ENCODE results near the gene SC5D.

Gene SC5D, protein sequence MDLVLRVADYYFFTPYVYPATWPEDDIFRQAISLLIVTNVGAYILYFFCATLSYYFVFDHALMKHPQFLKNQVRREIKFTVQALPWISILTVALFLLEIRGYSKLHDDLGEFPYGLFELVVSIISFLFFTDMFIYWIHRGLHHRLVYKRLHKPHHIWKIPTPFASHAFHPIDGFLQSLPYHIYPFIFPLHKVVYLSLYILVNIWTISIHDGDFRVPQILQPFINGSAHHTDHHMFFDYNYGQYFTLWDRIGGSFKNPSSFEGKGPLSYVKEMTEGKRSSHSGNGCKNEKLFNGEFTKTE
- long read RNA-seq, transcript SC5D-201 (5 exons, 2,456 nt), result major isoform, 148 of 160 reads
- long read RNA-seq, partial matches to known transcripts, result 2 of 160 reads
- long read RNA-seq, other reads (novel, unspliced or antisense), result 4 of 160 reads

DNA sequence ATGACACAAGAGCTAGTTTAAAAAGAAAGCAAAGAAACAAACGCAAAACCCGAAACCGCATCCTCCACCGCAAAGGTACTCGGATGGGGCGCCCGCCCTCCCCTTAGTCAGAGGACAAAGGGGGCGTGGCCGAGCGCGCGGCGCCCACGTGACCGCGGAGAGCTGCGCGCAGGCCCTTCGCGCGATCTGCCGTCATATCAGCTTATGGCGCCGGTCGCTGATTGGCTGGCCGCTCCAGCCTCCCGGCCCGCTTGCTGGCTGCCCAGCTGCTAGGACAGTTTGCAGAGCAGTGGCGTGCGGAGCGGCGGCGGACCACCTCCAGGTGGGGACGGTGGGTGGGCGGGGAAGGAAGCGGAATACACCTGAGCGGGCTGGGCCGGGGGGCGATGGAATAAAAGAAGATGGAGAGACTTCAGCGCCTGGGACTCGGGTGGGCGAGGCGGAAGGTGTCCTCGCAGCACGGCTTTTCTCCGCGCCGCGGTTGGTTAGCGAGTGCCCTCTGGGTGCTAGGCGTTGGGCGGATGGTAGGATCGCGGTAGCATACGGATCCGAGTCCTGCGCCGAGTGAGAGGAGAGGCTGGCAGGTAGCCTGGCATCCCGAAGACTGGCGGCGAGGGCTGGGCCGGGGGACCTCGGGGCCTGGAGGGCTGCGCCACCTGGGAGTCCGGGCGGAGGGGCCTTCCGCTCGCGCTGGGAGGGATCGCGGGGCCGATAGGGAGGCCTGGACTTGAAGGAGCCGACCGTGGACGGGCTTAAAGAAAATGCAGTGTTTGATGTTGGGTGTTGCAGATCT, at the start of gene SC5D:
TSS of gene SC5D (plus strand) at position 277 of the 793 bp plus-strand sequence. CDS start 10,605 bp downstream, outside the sequence.
- DNase-seq (ENCODE audit: low read depth in 1 of 2, low spot score in 1 of 2), result peak; percentile 84 to 92

DNA sequence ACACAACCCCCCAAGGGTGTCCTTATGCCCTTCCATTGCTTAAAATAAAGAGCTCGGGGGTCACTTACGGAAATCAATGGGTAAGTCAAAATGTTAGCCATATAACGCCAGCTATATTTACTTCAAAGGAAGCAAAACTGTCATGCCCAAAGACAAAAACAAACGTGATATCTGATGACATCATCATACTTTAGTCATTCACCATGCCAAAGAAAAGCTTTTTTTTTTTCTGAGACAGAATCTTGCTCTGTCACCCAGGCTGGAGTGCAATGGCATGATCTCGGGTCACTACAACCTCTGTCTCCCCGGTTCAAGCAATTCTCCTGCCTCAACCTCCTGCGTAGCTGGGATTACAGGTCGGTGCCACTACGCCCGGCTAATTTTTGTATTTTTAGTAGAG, 47.7 kb upstream of the SC5D start:
- Histone ChIP-seq H3K27ac (replicated peaks) (no peak overlapping the region), H3K27me3 (ENCODE audit: insufficient read depth, poor library complexity, severe bottlenecking) (peaks cover 7% of the 10 kb centered on the region), H3K4me3 (replicated peaks; ENCODE audit: insufficient read depth, low read length) (no peak overlapping the region)
- TF ChIP-seq, protein P1, sequence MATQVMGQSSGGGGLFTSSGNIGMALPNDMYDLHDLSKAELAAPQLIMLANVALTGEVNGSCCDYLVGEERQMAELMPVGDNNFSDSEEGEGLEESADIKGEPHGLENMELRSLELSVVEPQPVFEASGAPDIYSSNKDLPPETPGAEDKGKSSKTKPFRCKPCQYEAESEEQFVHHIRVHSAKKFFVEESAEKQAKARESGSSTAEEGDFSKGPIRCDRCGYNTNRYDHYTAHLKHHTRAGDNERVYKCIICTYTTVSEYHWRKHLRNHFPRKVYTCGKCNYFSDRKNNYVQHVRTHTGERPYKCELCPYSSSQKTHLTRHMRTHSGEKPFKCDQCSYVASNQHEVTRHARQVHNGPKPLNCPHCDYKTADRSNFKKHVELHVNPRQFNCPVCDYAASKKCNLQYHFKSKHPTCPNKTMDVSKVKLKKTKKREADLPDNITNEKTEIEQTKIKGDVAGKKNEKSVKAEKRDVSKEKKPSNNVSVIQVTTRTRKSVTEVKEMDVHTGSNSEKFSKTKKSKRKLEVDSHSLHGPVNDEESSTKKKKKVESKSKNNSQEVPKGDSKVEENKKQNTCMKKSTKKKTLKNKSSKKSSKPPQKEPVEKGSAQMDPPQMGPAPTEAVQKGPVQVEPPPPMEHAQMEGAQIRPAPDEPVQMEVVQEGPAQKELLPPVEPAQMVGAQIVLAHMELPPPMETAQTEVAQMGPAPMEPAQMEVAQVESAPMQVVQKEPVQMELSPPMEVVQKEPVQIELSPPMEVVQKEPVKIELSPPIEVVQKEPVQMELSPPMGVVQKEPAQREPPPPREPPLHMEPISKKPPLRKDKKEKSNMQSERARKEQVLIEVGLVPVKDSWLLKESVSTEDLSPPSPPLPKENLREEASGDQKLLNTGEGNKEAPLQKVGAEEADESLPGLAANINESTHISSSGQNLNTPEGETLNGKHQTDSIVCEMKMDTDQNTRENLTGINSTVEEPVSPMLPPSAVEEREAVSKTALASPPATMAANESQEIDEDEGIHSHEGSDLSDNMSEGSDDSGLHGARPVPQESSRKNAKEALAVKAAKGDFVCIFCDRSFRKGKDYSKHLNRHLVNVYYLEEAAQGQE (IDR thresholded peaks at IDR 0.05; ENCODE audit: insufficient replicate concordance, low read depth), result no peak
- no peak for TF ChIP-seq POLR2AphosphoS5 (IDR thresholded peaks at IDR 0.05; ENCODE audit: low read depth)
- TF ChIP-seq SPI1 (IDR thresholded peaks at IDR 0.05; ENCODE audit: borderline replicate concordance, low read depth), result no peak
- no peak for TF ChIP-seq GABPA (IDR thresholded peaks at IDR 0.05; ENCODE audit: low read depth)
- TF ChIP-seq, protein P2, sequence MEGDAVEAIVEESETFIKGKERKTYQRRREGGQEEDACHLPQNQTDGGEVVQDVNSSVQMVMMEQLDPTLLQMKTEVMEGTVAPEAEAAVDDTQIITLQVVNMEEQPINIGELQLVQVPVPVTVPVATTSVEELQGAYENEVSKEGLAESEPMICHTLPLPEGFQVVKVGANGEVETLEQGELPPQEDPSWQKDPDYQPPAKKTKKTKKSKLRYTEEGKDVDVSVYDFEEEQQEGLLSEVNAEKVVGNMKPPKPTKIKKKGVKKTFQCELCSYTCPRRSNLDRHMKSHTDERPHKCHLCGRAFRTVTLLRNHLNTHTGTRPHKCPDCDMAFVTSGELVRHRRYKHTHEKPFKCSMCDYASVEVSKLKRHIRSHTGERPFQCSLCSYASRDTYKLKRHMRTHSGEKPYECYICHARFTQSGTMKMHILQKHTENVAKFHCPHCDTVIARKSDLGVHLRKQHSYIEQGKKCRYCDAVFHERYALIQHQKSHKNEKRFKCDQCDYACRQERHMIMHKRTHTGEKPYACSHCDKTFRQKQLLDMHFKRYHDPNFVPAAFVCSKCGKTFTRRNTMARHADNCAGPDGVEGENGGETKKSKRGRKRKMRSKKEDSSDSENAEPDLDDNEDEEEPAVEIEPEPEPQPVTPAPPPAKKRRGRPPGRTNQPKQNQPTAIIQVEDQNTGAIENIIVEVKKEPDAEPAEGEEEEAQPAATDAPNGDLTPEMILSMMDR (IDR thresholded peaks at IDR 0.05; ENCODE audit: insufficient read depth, low read length), result no peak
- DNase-seq (ENCODE audit: low read depth in 1 of 2, low spot score in 1 of 2), result no peak

More for the DNA sequence above, at the start of gene SC5D:
- Histone ChIP-seq H3K4me3 (replicated peaks; ENCODE audit: insufficient read depth, low read length) (peak within 1 kb of the TSS; percentile 98), H3K27ac (replicated peaks) (peak within 1 kb of the TSS; percentile 74), H3K27me3 (ENCODE audit: insufficient read depth, poor library complexity, severe bottlenecking) (no peaks in the 10 kb centered on the region)
- TF ChIP-seq, protein P1 (IDR thresholded peaks at IDR 0.05; ENCODE audit: insufficient replicate concordance, low read depth), result peak; percentile 39
- TF ChIP-seq POLR2AphosphoS5 (IDR thresholded peaks at IDR 0.05; ENCODE audit: low read depth) (peak; percentile 70), GABPA (IDR thresholded peaks at IDR 0.05; ENCODE audit: low read depth) (no peak)

DNA sequence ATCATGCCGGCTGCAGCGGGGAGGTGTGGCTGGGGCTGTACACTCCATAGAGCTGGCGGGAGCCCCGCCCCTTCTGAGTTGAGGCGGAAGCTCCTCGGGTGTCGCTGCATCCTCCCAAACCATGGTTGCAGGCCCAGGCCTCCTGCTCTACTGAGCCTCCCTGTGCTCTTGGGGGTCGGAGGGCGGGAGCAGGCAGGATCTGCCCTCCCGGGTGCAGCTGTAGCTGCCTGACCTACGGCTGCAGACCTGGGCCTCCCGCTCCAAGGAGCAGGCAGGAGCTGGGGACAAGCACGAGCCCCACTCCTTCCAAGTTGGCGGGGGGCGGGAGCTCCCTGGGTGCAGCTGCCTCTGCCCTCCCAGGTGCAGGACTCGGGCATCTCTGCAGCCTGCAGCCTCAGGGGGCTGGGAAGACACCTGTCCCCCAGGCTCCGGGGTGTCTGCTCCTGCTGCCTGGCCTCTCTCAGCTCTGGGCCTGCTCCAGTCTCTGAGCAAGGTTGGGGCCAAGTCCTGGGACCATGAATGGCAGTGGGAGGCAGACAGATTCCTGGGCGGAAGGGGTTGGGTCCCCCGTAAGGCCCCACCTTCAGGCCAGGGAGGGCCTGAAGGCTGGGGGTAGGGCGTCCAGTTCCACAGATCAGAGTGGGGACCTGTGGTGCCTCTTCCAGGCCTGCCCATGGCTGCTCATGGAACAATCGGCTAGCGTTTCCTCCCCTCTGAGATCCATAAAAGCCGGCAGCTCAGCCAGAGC, 46.4 kb upstream of the SC5D start:
- no peak overlapping the region for H3K27ac ChIP-seq (replicated peaks)
- peaks cover 7% of the 10 kb centered on the region for H3K27me3 ChIP-seq (ENCODE audit: insufficient read depth, poor library complexity, severe bottlenecking)
- no peak for TF ChIP-seq GABPA (IDR thresholded peaks at IDR 0.05; ENCODE audit: low read depth)
- TF ChIP-seq POLR2AphosphoS5 (IDR thresholded peaks at IDR 0.05; ENCODE audit: low read depth), result no peak
- TF ChIP-seq, protein P1 (IDR thresholded peaks at IDR 0.05; ENCODE audit: insufficient replicate concordance, low read depth), result no peak
- TF ChIP-seq, protein P2 (IDR thresholded peaks at IDR 0.05; ENCODE audit: insufficient read depth, low read length), result no peak
- no peak for TF ChIP-seq SPI1 (IDR thresholded peaks at IDR 0.05; ENCODE audit: borderline replicate concordance, low read depth)
- DNase-seq (ENCODE audit: low read depth in 1 of 2, low spot score in 1 of 2), result no peak
- H3K4me3 ChIP-seq (replicated peaks; ENCODE audit: insufficient read depth, low read length), result no peak overlapping the region

Data from HL-60 (cell line).